ENCODE measurements around the gene EXOC3.

DNA sequence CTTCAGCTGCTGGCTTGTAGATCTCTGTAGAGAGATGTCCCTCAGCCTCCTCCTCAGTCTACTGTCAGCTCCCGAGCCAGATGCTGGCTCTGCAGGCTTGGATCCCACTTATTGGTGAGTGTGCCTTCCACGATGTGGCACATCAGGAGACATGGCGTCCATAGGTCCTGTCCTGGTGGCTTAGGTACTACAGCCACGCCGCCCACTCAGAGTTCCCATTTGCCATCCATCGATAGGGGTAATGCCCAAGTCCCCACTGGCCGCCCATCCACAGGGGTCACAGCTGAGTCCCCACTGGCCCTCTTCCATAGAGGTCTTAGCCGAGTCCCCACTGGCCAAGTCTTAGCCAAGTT, 17.3 kb downstream of the EXOC3 start:
- TF ChIP-seq, protein P1, sequence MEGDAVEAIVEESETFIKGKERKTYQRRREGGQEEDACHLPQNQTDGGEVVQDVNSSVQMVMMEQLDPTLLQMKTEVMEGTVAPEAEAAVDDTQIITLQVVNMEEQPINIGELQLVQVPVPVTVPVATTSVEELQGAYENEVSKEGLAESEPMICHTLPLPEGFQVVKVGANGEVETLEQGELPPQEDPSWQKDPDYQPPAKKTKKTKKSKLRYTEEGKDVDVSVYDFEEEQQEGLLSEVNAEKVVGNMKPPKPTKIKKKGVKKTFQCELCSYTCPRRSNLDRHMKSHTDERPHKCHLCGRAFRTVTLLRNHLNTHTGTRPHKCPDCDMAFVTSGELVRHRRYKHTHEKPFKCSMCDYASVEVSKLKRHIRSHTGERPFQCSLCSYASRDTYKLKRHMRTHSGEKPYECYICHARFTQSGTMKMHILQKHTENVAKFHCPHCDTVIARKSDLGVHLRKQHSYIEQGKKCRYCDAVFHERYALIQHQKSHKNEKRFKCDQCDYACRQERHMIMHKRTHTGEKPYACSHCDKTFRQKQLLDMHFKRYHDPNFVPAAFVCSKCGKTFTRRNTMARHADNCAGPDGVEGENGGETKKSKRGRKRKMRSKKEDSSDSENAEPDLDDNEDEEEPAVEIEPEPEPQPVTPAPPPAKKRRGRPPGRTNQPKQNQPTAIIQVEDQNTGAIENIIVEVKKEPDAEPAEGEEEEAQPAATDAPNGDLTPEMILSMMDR (conservative IDR thresholded peaks at IDR 0.05; ENCODE audit: low read length) = no peak
- no peak for TF ChIP-seq EZH2phosphoT487 (IDR thresholded peaks at IDR 0.05; ENCODE audit: borderline replicate concordance, low read depth, low read length)

All from OCI-LY7 (cell line).